Thymus (tissue), 11 donors: Measurements from ENCODE around the gene TSPAN16. TPM values are rescaled to one million over a fixed set of nuclear protein-coding genes. Genes with fewer than 3 reads are reported as not detected.

ENCODE experiments used
- DNase-seq, 9 donors: peaks; one replicate each; pipeline ENCODE4 v3.0.0-alpha.2; 2013; ENCODE audit warnings: low spot score in 9 of 9, low read depth in 6 of 9, missing footprints in 1 of 9
- H3K27ac ChIP-seq, 2 donors: one replicate each; pipeline ENCODE4 v1.5.1; 2013; ENCODE audit warnings: control low read depth in 1 of 2, low read depth in 1 of 2, low read length in 1 of 2, mild to moderate bottlenecking in 1 of 2, moderate library complexity in 1 of 2
- H3K27me3 ChIP-seq, 2 donors: one replicate each; pipeline ENCODE4 v1.5.1; 2013; ENCODE audit warnings: low read length in 1 of 2; ENCODE audit not compliant: control insufficient read depth in 2 of 2, insufficient read depth in 1 of 2
- H3K36me3 ChIP-seq, 2 donors: one replicate each; pipeline ENCODE4 v1.5.1; 2013; ENCODE audit warnings: low read length in 1 of 2, mild to moderate bottlenecking in 1 of 2, moderate library complexity in 1 of 2; ENCODE audit not compliant: control insufficient read depth in 2 of 2, insufficient read depth in 2 of 2
- H3K4me1 ChIP-seq, 2 donors: one replicate each; pipeline ENCODE4 v1.5.1; 2013; ENCODE audit warnings: low read length in 2 of 2; ENCODE audit not compliant: control insufficient read depth in 2 of 2, insufficient read depth in 2 of 2
- H3K4me3 ChIP-seq, 2 donors: one replicate each; pipeline ENCODE4 v1.5.1; 2013; ENCODE audit warnings: low read length in 2 of 2, control low read depth in 1 of 2, mild to moderate bottlenecking in 1 of 2
- H3K9me3 ChIP-seq, 2 donors: one replicate each; pipeline ENCODE4 v1.5.1; 2013; ENCODE audit warnings: low read length in 1 of 2, mild to moderate bottlenecking in 1 of 2; ENCODE audit not compliant: control insufficient read depth in 2 of 2, insufficient read depth in 1 of 2
- WGBS: extraction: QIAGEN DNeasy Blood & Tissue Kit; methylation state at CpG from one replicate; pipeline ENCODE4 v1.1.7; 2013; 5-methylcytosine and 5-hydroxymethylcytosine counted together
- polyA plus RNA-seq: library from polyadenylated mRNA; stranded (reverse); fragments of 200-250 nt; gene quantifications from one replicate; pipeline ENCODE4 v1.2.3, GENCODE V29; 2013
- total RNA-seq: library from RNA; stranded (reverse); fragments of 120-200 nt; gene quantifications from one replicate; pipeline ENCODE4 v1.2.4, GENCODE V29; 2013
- donor health status: healthy.

Gene TSPAN16
- total and polyA plus RNA-seq, 2 donors: not detected

DNA sequence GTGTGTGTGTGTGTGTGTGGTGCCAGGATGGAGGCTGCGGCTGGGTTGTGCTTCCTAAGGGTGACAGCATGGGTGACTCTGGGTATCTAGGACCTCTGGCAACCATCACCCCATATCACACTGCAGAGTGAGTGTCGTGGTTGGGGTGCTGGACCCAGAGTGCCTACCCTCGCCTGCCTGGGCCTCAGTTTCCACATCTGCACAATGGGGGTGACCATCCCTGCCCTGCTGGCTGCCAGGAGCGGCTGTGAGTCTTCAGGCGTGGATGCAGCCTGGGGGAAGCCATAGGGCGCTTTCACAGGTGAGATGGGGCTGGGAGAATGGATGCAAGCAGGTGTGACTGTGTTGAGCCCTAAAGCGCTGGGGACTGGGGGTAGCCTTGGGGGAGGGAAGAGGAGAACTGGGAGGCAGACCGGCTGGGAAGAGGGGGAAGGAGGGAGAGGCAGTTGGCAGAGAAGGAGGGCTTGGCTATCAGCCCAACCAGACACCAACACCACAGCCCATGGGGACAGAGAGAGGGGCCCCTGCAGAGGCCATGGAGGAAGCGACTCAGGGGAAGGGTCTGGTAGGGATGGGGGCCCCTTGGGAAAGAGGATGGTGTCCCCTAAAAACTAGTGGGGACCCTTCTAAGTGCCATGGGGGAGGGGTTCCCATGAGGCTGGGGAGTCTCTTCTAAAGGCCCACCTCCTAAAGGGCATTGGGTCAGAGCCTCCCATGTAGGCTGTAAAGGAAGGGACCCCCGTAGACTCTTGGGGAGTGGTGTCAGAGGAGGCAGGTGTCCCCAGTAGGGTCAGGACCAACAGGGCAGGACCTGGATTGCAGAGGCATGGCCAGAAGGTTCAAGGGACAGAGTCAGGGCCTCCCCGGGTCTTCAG, 61.0 kb downstream of the TSPAN16 start:
- peaks cover 0 to 3% of the 10 kb centered on the region in 2 donors for H3K9me3 ChIP-seq
- H3K27me3 ChIP-seq: peaks cover 0 to 74% of the 10 kb centered on the region in 2 donors
- 87% methylated on average over 11 of the region's 11 CpGs for WGBS
- H3K36me3 ChIP-seq: no peaks in the 10 kb centered on the region
- peaks cover 2 to 19% of the 10 kb centered on the region in 2 donors for H3K4me1 ChIP-seq
- H3K4me3 ChIP-seq: no peak overlapping the region
- no peak for DNase-seq
- H3K27ac ChIP-seq: no peak overlapping the region

GRCh38 chr19:11359421-11359820, 63.5 kb downstream of the TSPAN16 start:
- peaks cover 2 to 19% of the 10 kb centered on the region in 2 donors for H3K4me1 ChIP-seq
- H3K36me3 ChIP-seq: no peaks in the 10 kb centered on the region
- H3K27me3 ChIP-seq: peaks cover 0 to 78% of the 10 kb centered on the region in 2 donors
- no peak overlapping the region for H3K27ac ChIP-seq
- WGBS: 97% methylated on average over 11 of the region's 11 CpGs
- H3K4me3 ChIP-seq: no peak overlapping the region
- H3K9me3 ChIP-seq: peaks cover 0 to 3% of the 10 kb centered on the region in 2 donors
- no peak for DNase-seq

GRCh38 chr19:11361037-11361770, 65.2 kb downstream of the TSPAN16 start:
- H3K36me3 ChIP-seq: no peaks in the 10 kb centered on the region
- 93% methylated on average over 43 of the region's 43 CpGs for WGBS

DNA sequence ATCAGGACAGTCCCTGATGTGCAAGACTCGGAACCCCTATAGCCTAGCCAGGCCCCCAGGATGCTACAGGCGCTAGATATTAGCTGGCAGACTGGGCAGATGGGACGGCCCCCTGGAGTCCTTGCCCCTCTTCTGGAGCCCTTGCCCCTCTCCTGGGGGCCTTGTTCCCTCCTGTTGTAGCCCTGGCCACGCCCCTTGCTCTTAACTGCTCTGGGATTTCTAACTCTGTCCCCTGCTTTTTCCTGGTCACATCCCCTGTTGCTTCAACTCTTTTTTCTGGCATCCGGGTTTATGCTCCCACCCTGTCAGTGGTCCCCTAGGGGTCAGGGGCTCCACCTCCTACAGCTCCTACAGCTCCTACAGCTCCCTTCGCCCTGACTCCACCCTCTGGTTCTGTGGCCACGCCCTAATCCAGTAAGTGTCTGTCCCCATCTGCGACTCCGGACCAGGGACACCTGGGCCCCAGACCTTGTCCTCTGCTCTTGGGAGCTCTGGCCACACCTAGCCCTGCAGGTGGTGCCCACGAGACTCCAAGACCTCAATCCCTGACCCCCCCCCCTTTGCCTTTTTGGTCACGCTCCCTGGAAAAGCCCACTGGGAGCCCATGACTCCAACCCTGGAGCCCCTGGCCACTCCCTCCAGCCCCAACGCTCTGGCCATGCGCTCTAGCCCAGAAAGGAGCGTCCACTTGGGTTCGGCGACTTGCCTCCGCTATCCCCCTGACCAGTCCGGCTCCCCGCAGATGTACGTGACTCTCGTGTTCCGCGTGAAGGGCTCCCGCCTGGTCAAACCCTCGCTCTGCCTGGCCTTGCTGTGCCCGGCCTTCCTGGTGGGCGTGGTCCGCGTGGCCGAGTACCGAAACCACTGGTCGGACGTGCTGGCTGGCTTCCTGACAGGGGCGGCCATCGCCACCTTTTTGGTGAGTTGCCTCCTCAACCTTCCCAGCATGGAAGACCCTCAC, 66.1 kb downstream of the TSPAN16 start:
- Histone ChIP-seq H3K27me3 (peaks cover 0 to 52% of the 10 kb centered on the region in 2 donors), H3K4me3 (no peak overlapping the region), H3K9me3 (no peaks in the 10 kb centered on the region), H3K4me1 (peaks cover 0 to 5% of the 10 kb centered on the region in 2 donors), H3K27ac (no peak overlapping the region), H3K36me3 (no peaks in the 10 kb centered on the region)
- WGBS: 97% methylated on average over 35 of the region's 35 CpGs
- no peak for DNase-seq

More at GRCh38 chr19:11361037-11361770, 65.2 kb downstream of the TSPAN16 start:
- no peak for DNase-seq
- H3K27me3 ChIP-seq: peaks cover 0 to 61% of the 10 kb centered on the region in 2 donors
- no peak overlapping the region for H3K4me3 ChIP-seq
- H3K4me1 ChIP-seq: peaks cover 0 to 12% of the 10 kb centered on the region in 2 donors
- H3K9me3 ChIP-seq: no peaks in the 10 kb centered on the region
- no peak overlapping the region for H3K27ac ChIP-seq

DNA sequence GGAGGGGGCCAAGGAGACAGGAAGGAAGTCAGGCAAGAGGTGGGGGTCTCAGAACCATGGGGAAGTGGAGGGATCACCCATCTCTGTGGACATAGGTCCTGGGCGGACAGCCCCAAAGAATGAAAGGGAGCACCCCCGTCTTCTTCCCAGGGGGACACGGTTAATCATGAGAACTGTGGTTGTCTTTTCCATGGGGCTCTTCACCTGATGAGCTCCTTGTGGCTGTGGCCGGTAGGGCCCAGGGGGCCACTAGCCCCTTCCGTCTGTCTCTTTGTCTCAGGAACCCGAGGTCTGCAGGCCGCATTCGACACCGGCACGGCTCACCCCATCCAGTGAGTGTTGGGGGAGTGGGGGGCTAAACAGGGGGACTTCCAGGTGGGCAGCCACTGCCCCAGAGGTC, 67.9 kb downstream of the TSPAN16 start:
- Histone ChIP-seq H3K36me3 (peaks cover 0 to 5% of the 10 kb centered on the region in 2 donors), H3K4me3 (no peak overlapping the region), H3K9me3 (no peaks in the 10 kb centered on the region), H3K4me1 (peaks cover 0 to 5% of the 10 kb centered on the region in 2 donors), H3K27ac (no peak overlapping the region), H3K27me3 (peaks cover 0 to 38% of the 10 kb centered on the region in 2 donors)
- 96% methylated on average over 10 of the region's 10 CpGs for WGBS
- no peak for DNase-seq

- Histone ChIP-seq H3K4me3 (no peak overlapping the region), H3K27me3 (peaks cover 0 to 33% of the 10 kb centered on the region in 2 donors), H3K9me3 (no peaks in the 10 kb centered on the region), H3K4me1 (peaks cover 0 to 5% of the 10 kb centered on the region in 2 donors), H3K36me3 (peaks cover 0 to 5% of the 10 kb centered on the region in 2 donors), H3K27ac (no peak overlapping the region)
- no peak for DNase-seq
- WGBS: 96% methylated on average over 28 of the region's 28 CpGs
Measured at GRCh38 chr19:11364296-11364904, 68.4 kb downstream of the TSPAN16 start.

GRCh38 chr19:11364935-11365334, 69.0 kb downstream of the TSPAN16 start:
- Histone ChIP-seq H3K27ac (no peak overlapping the region), H3K27me3 (peaks cover 0 to 27% of the 10 kb centered on the region in 2 donors), H3K4me1 (peaks cover 0 to 5% of the 10 kb centered on the region in 2 donors), H3K36me3 (peaks cover 0 to 5% of the 10 kb centered on the region in 2 donors), H3K9me3 (no peaks in the 10 kb centered on the region), H3K4me3 (no peak overlapping the region)
- 91% methylated on average over 5 of the region's 5 CpGs for WGBS
- DNase-seq: no peak
